Astrocyte (in vitro differentiated cells and primary cell): ENCODE results near the gene TBXAS1. TPM values are rescaled to one million over a fixed set of nuclear protein-coding genes. Genes with fewer than 3 reads are reported as not detected.
A peak's percentile ranks its signal among the peaks of the same experiment; 100 is the strongest.

Experiments
- DNase-seq: peaks from one replicate; pipeline ENCODE4 v3.0.0-alpha.2; 2010; ENCODE audit warnings: low read depth
- FAIRE-seq: peaks from 2 replicates; lab custom pipeline; 2011; peaks lifted over from hg19 to GRCh38; lab: Jason Lieb, UNC
- H2AFZ ChIP-seq: 2 replicates; pipeline ENCODE4 v1.6.0; 2012; ENCODE audit warnings: low read depth, low read length, inconsistent platforms
- H3K27ac ChIP-seq: 2 replicates; pipeline ENCODE4 v1.5.1; 2011; ENCODE audit warnings: low read depth, low read length, inconsistent platforms
- H3K27me3 ChIP-seq: 2 replicates; pipeline ENCODE4 v1.6.0; 2011; ENCODE audit warnings: low read length, inconsistent platforms; ENCODE audit not compliant: insufficient read depth
- H3K36me3 ChIP-seq: 2 replicates; pipeline ENCODE4 v1.5.1; 2011; ENCODE audit warnings: low read length, inconsistent platforms; ENCODE audit not compliant: insufficient read depth
- H3K4me1 ChIP-seq: 2 replicates; pipeline ENCODE4 v1.5.1; 2011; ENCODE audit warnings: low read length, inconsistent platforms; ENCODE audit not compliant: insufficient read depth
- H3K4me2 ChIP-seq: 2 replicates; pipeline ENCODE4 v1.6.0; 2012; ENCODE audit warnings: low read length, inconsistent platforms
- H3K4me3 ChIP-seq: 2 replicates; pipeline ENCODE4 v1.5.1; 2011; ENCODE audit warnings: low read depth, mild to moderate bottlenecking, low read length, inconsistent platforms; ENCODE audit not compliant: insufficient read depth
- H3K79me2 ChIP-seq: 2 replicates; pipeline ENCODE4 v1.6.0; 2012; ENCODE audit warnings: mild to moderate bottlenecking, low read length, inconsistent platforms; ENCODE audit not compliant: insufficient read depth
- H3K9ac ChIP-seq: 2 replicates; pipeline ENCODE4 v1.6.0; 2012; ENCODE audit warnings: mild to moderate bottlenecking, low read length, inconsistent platforms
- H3K9me3 ChIP-seq: 2 replicates; pipeline ENCODE4 v1.5.1; 2012; ENCODE audit warnings: low read depth, mild to moderate bottlenecking, low read length, inconsistent platforms; ENCODE audit not compliant: insufficient read depth
- H4K20me1 ChIP-seq: 2 replicates; pipeline ENCODE4 v1.6.0; 2012; ENCODE audit warnings: low read length, inconsistent platforms; ENCODE audit not compliant: insufficient read depth
- H3K27ac Mint-ChIP-seq: one replicate; pipeline ENCODE4 v1.8.0; 2021; ENCODE audit warnings: mild to moderate bottlenecking, mixed read lengths; ENCODE audit not compliant: unreplicated experiment
- H3K27me3 Mint-ChIP-seq: one replicate; pipeline ENCODE4 v1.8.0; 2021; ENCODE audit warnings: low read depth, mixed read lengths; ENCODE audit not compliant: unreplicated experiment
- H3K36me3 Mint-ChIP-seq: one replicate; pipeline ENCODE4 v1.8.0; 2021; ENCODE audit warnings: low read depth, mixed read lengths; ENCODE audit not compliant: unreplicated experiment
- H3K4me1 Mint-ChIP-seq: one replicate; pipeline ENCODE4 v1.8.0; 2021; ENCODE audit warnings: low read depth, mixed read lengths; ENCODE audit not compliant: unreplicated experiment
- H3K4me3 Mint-ChIP-seq: one replicate; pipeline ENCODE4 v1.8.0; 2021; ENCODE audit warnings: mild to moderate bottlenecking, moderate library complexity, mixed read lengths; ENCODE audit not compliant: unreplicated experiment
- H3K9me3 Mint-ChIP-seq: one replicate; pipeline ENCODE4 v1.8.0; 2021; ENCODE audit warnings: mild to moderate bottlenecking, mixed read lengths; ENCODE audit not compliant: unreplicated experiment
- EZH2 ChIP-seq: IDR thresholded peaks from 2 replicates; pipeline ENCODE4 v1.6.1; 2012; ENCODE audit warnings: mild to moderate bottlenecking, low read length, inconsistent platforms; ENCODE audit not compliant: insufficient read depth
- total RNA-seq: library from RNA; stranded (reverse); gene quantifications from 2 replicates; pipeline ENCODE4 v1.2.1, GENCODE V29; 2021
- TF ChIP-seq, protein P1 (sequence below): IDR thresholded peaks from 2 replicates; pipeline ENCODE4 v1.5.1; 2011; ENCODE audit warnings: low read depth, mild to moderate bottlenecking, inconsistent platforms, low read length, moderate library complexity; ENCODE audit not compliant: insufficient read depth

The TBXAS1 gene
- total RNA-seq, 1 donor from 2014 or later: 1.1 TPM

- H3K27ac ChIP-seq: no peak overlapping the region
- H4K20me1 ChIP-seq: no peaks in the 10 kb centered on the region
- H3K79me2 ChIP-seq: no peaks in the 10 kb centered on the region
- H2AFZ ChIP-seq: no peak overlapping the region
- peaks cover 5% of the 10 kb centered on the region for H3K4me1 Mint-ChIP-seq
- H3K4me3 Mint-ChIP-seq: no peak overlapping the region
- H3K9me3 ChIP-seq: no peaks in the 10 kb centered on the region
- peaks cover 3% of the 10 kb centered on the region for H3K27me3 ChIP-seq
- H3K4me1 ChIP-seq: no peaks in the 10 kb centered on the region
- no peaks in the 10 kb centered on the region for H3K36me3 Mint-ChIP-seq
- DNase-seq (no peak), FAIRE-seq (no peak)
- no peaks in the 10 kb centered on the region for H3K9me3 Mint-ChIP-seq
- peaks cover 33% of the 10 kb centered on the region for H3K27me3 Mint-ChIP-seq
- H3K36me3 ChIP-seq: no peaks in the 10 kb centered on the region
- H3K27ac Mint-ChIP-seq: no peak overlapping the region
- no peak overlapping the region for H3K9ac ChIP-seq
- H3K4me2 ChIP-seq: no peak overlapping the region
- no peak for TF ChIP-seq EZH2
- H3K4me3 ChIP-seq: no peak overlapping the region
These were observed 69.4 kb downstream of the TBXAS1 start for GRCh38 chr7:139898483-139898882.

GRCh38 chr7:139899328-139899955 is 70.4 kb downstream of the TBXAS1 start:
- H3K4me1 Mint-ChIP-seq: peaks cover 5% of the 10 kb centered on the region
- H3K27me3 Mint-ChIP-seq: peaks cover 31% of the 10 kb centered on the region
- H3K36me3 Mint-ChIP-seq: no peaks in the 10 kb centered on the region
- Histone ChIP-seq H2AFZ (no peak overlapping the region), H3K4me3 (no peak overlapping the region), H3K27ac (no peak overlapping the region), H3K9me3 (no peaks in the 10 kb centered on the region), H3K4me2 (no peak overlapping the region), H3K27me3 (peaks cover under 1% of the 10 kb centered on the region), H3K9ac (no peak overlapping the region), H4K20me1 (no peaks in the 10 kb centered on the region), H3K36me3 (no peaks in the 10 kb centered on the region), H3K79me2 (no peaks in the 10 kb centered on the region), H3K4me1 (no peaks in the 10 kb centered on the region)
- FAIRE-seq: no peak
- H3K9me3 Mint-ChIP-seq: no peaks in the 10 kb centered on the region
- H3K27ac Mint-ChIP-seq: no peak overlapping the region
- peak; percentile 43 for DNase-seq
- H3K4me3 Mint-ChIP-seq: no peak overlapping the region
- no peak for TF ChIP-seq EZH2
- TF ChIP-seq, protein P1, sequence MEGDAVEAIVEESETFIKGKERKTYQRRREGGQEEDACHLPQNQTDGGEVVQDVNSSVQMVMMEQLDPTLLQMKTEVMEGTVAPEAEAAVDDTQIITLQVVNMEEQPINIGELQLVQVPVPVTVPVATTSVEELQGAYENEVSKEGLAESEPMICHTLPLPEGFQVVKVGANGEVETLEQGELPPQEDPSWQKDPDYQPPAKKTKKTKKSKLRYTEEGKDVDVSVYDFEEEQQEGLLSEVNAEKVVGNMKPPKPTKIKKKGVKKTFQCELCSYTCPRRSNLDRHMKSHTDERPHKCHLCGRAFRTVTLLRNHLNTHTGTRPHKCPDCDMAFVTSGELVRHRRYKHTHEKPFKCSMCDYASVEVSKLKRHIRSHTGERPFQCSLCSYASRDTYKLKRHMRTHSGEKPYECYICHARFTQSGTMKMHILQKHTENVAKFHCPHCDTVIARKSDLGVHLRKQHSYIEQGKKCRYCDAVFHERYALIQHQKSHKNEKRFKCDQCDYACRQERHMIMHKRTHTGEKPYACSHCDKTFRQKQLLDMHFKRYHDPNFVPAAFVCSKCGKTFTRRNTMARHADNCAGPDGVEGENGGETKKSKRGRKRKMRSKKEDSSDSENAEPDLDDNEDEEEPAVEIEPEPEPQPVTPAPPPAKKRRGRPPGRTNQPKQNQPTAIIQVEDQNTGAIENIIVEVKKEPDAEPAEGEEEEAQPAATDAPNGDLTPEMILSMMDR: no peak

DNA sequence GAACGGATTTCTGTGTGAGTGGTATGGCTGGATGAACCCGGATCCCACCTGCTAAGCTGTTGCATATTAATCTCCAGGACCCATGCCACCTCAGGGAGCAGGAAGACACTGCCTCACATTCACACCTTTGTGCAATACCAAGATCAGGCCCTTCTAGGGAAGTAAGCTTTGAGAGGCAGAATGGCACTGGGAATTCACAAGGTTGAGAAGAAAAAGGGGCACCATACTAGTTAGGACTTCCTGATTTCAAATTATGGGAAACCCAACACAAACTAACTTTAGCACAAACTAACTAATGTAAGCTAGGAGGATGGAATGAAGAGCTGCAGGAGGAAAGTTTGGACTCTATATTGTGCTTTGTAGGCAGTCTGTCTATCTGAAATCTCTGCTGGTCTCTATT is 71.3 kb downstream of the TBXAS1 start:
- H3K27ac ChIP-seq: no peak overlapping the region
- TF ChIP-seq, protein P1: no peak
- no peak for TF ChIP-seq EZH2
- Mint-ChIP-seq H3K4me1 (no peaks in the 10 kb centered on the region), H3K27me3 (peaks cover 26% of the 10 kb centered on the region), H3K36me3 (no peaks in the 10 kb centered on the region), H3K9me3 (no peaks in the 10 kb centered on the region), H3K27ac (no peak overlapping the region), H3K4me3 (no peak overlapping the region)
- FAIRE-seq (no peak), DNase-seq (no peak)
- no peaks in the 10 kb centered on the region for H3K4me1 ChIP-seq
- H2AFZ ChIP-seq: no peak overlapping the region
- H3K4me3 ChIP-seq: no peak overlapping the region
- no peak overlapping the region for H3K4me2 ChIP-seq
- no peak overlapping the region for H3K9ac ChIP-seq
- H3K79me2 ChIP-seq: no peaks in the 10 kb centered on the region
- H4K20me1 ChIP-seq: no peaks in the 10 kb centered on the region
- no peaks in the 10 kb centered on the region for H3K9me3 ChIP-seq
- no peaks in the 10 kb centered on the region for H3K27me3 ChIP-seq
- no peaks in the 10 kb centered on the region for H3K36me3 ChIP-seq
